ENCODE data around the gene ZNF384.

ZNF384 gene

DNA sequence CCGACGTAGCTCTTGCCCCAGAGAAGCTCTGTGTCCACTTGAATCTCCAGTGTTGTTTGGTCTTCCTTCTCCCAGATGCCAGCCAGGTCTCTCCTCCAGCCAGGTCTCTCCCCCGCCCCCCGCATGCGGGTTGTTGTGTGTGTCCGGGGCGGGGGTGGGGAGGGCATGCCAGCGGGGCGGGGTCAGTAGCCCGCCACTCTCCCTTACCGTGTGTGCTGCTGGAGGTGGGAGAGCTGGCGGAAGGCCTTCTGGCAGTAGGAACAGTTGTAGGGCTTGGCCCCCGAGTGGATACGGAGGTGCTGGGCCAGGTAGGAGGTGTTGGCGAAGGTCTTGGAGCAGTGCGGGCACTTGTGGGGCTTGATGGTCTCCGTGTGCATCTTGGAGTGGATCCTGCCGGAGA lies 17.0 kb downstream of the ZNF384 start:
- H3K4me1 ChIP-seq (ENCODE audit: control insufficient read depth, insufficient read depth, low read length), result no peaks in the 10 kb centered on the region
- ChIA-PET POLR2A (interaction anchor here (1.7 kb wide), 1 partner anchor 17 kb away, joined by 11 read pairs; the partner anchor contains the start of gene ZNF384), CTCF (no interaction called here)
- peaks cover 71 to 100% of the 10 kb centered on the region in 2 experiments for H3K36me3 ChIP-seq (ENCODE audit: control insufficient read depth in 2 of 2, insufficient read depth in 1 of 2, low read length in 2 of 2)
- no peak overlapping the region for H3K27ac ChIP-seq (ENCODE audit: extremely low read depth, low read depth, low read length)
- H3K9me3 ChIP-seq (ENCODE audit: control insufficient read depth, insufficient read depth, low read depth, low read length), result no peaks in the 10 kb centered on the region
- H3K4me3 ChIP-seq (ENCODE audit: low read depth, low read length), result no peak overlapping the region
- TF ChIP-seq ZNF624 (tag by site-specific recombination; IDR thresholded peaks at IDR 0.05), result no peak
- TF ChIP-seq ZNF302 (tag by site-specific recombination; IDR thresholded peaks at IDR 0.05; ENCODE audit: low read depth), result no peak
- no peak for TF ChIP-seq ZNF26 (tag by site-specific recombination; IDR thresholded peaks at IDR 0.05)
- no peak for TF ChIP-seq ZNF521 (tag by site-specific recombination; IDR thresholded peaks at IDR 0.05)
- no peak for TF ChIP-seq ZNF354C (tag by site-specific recombination; IDR thresholded peaks at IDR 0.05; ENCODE audit: borderline replicate concordance, low read depth)
- no peak for TF ChIP-seq ZNF292 (tag by site-specific recombination; IDR thresholded peaks at IDR 0.05; ENCODE audit: borderline replicate concordance, low read depth)
- TF ChIP-seq ZNF561 (tag by site-specific recombination; IDR thresholded peaks at IDR 0.05; ENCODE audit: borderline replicate concordance), result no peak

DNA sequence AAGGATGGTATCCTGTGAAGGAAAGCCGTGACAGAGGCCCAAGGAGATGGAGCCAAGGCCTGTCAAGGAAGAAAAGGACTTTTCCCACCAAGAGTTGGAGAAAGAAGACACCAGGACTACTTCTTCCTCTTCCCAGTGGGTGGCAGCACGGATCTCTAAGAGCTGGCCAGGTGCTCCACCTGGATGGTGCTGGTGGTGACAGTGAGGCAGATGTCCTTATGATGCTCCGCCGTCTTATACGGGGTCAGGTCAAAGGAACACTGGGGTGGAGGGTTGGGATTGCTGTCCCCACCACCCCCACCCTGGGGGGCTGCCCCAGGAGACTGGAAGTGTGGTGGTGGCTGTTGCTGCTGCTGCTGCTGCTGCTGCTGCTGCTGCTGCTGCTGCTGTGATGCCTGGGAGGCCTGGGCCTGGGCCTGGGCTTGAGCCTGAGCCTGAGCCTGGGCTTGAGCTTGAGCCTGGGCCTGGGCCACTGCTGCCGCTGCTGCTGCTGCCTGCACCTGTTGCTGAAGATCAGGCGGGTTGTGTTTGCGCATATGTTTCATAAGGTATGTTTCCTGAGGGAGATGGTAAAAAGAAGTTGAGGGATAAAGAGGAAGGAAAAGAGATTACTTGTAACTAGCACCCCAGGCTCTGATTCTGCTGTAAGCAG lies 21.5 kb downstream of the ZNF384 start:
- no peak overlapping the region for H3K4me3 ChIP-seq (ENCODE audit: low read depth, low read length)
- 0 out of 2 replicates have a peak, but pooled peaks cover 2% of the 10 kb centered on the region for H3K4me1 ChIP-seq (ENCODE audit: control insufficient read depth, insufficient read depth, low read length)
- peaks cover 53 to 66% of the 10 kb centered on the region in 2 experiments for H3K36me3 ChIP-seq (ENCODE audit: control insufficient read depth in 2 of 2, insufficient read depth in 1 of 2, low read length in 2 of 2)
- ChIA-PET CTCF (interaction anchor here (0.6 to 4.3 kb wide), 5 partner anchors 9 to 167 kb away, joined by 3 to 26 read pairs (median 3); no protein-coding TSS in a partner anchor), POLR2A (interaction anchor here (1.1 to 2.2 kb wide), 4 partner anchors 17 to 56 kb away, joined by 3 to 11 read pairs (median 4); partner anchors contain the start of genes COPS7A and ZNF384)
- H3K9me3 ChIP-seq (ENCODE audit: control insufficient read depth, insufficient read depth, low read depth, low read length), result no peaks in the 10 kb centered on the region
- H3K27ac ChIP-seq (ENCODE audit: extremely low read depth, low read depth, low read length), result no peak overlapping the region
- TF ChIP-seq ZNF561 (tag by site-specific recombination; IDR thresholded peaks at IDR 0.05; ENCODE audit: borderline replicate concordance) (no peak), OVOL3 (tag by site-specific recombination; IDR thresholded peaks at IDR 0.05) (no peak), ZNF48 (tag by site-specific recombination; IDR thresholded peaks at IDR 0.05) (no peak), ZNF394 (tag by site-specific recombination; IDR thresholded peaks at IDR 0.05; ENCODE audit: borderline replicate concordance) (peak; percentile 69; the same call in 1 of the 2 replicates), SCRT1 (tag by site-specific recombination; IDR thresholded peaks at IDR 0.05; ENCODE audit: borderline replicate concordance) (peak; percentile 72; the same call in 1 of the 2 replicates), SCRT2 (tag by site-specific recombination; IDR thresholded peaks at IDR 0.05) (peak; percentile 94), GLIS2 (tag by site-specific recombination; IDR thresholded peaks at IDR 0.05) (peak; percentile 39)

GRCh38 chr12:6666211-6666610 lies 23.0 kb downstream of the ZNF384 start:
- CTCF ChIA-PET, result interaction anchor here (0.6 to 4.3 kb wide), 4 partner anchors 18 to 429 kb away, joined by 3 to 26 read pairs (median 4); no protein-coding TSS in a partner anchor
- Histone ChIP-seq H3K27ac (ENCODE audit: extremely low read depth, low read depth, low read length) (no peak overlapping the region), H3K36me3 (ENCODE audit: control insufficient read depth in 2 of 2, insufficient read depth in 1 of 2, low read length in 2 of 2) (peaks cover 39 to 52% of the 10 kb centered on the region in 2 experiments), H3K4me3 (ENCODE audit: low read depth, low read length) (no peak overlapping the region), H3K9me3 (ENCODE audit: control insufficient read depth, insufficient read depth, low read depth, low read length) (no peaks in the 10 kb centered on the region), H3K4me1 (ENCODE audit: control insufficient read depth, insufficient read depth, low read length) (peaks cover 7% of the 10 kb centered on the region; the same call in 1 of the 2 replicates)
- POLR2A ChIA-PET, result interaction anchor here (2.2 kb wide), 1 partner anchor 23 kb away, joined by 11 read pairs; the partner anchor contains the start of gene ZNF384
- TF ChIP-seq, protein P1, sequence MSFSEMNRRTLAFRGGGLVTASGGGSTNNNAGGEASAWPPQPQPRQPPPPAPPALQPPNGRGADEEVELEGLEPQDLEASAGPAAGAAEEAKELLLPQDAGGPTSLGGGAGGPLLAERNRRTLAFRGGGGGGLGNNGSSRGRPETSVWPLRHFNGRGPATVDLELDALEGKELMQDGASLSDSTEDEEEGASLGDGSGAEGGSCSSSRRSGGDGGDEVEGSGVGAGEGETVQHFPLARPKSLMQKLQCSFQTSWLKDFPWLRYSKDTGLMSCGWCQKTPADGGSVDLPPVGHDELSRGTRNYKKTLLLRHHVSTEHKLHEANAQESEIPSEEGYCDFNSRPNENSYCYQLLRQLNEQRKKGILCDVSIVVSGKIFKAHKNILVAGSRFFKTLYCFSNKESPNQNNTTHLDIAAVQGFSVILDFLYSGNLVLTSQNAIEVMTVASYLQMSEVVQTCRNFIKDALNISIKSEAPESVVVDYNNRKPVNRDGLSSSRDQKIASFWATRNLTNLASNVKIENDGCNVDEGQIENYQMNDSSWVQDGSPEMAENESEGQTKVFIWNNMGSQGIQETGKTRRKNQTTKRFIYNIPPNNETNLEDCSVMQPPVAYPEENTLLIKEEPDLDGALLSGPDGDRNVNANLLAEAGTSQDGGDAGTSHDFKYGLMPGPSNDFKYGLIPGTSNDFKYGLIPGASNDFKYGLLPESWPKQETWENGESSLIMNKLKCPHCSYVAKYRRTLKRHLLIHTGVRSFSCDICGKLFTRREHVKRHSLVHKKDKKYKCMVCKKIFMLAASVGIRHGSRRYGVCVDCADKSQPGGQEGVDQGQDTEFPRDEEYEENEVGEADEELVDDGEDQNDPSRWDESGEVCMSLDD (tag by site-specific recombination; IDR thresholded peaks at IDR 0.05), result no peak
- TF ChIP-seq GFI1B (tag by site-specific recombination; IDR thresholded peaks at IDR 0.05) (no peak), ZNF248 (tag by site-specific recombination; IDR thresholded peaks at IDR 0.05) (no peak), YY1 (tag by site-specific recombination; IDR thresholded peaks at IDR 0.05) (no peak), ZBTB20 (tag by site-specific recombination; IDR thresholded peaks at IDR 0.05) (no peak), SCRT2 (tag by site-specific recombination; IDR thresholded peaks at IDR 0.05) (no peak)
